ENCODE data around the gene NUPR1. TPM values are rescaled to one million over a fixed set of nuclear protein-coding genes. Genes with fewer than 3 reads are reported as not detected.
A peak's percentile ranks its signal among the peaks of the same experiment; 100 is the strongest.

NUPR1 gene
- total and polyA plus RNA-seq, 2 of the 13 experiments (the other 11 are each of a cell fraction or from before 2014, with no cell fraction given) = 18.0 to 25.6 TPM

DNA sequence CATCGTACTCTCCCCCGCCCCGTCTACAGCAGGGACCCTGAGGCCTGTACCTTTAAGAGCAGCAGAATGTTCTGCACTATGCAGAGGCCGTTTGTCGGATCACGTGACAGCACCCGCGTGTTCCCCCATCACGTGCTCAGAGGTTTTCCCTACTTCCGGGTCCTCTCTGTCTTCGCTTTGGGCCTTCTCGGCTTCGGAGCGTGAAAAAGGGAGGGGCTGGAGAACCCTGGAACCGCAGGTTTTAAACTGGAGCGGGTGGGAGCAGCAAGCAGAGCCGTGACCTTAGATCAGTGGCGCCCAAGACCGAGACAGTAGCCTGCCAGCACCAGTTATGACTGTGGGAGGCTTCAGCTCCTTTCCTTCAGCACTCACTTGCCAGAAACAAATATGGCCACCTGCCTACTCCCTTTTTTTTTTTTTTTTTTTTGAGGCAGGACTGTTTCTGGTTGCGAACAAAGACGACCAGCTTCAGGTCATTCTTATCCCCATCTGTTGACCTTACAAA, 46.8 kb downstream of the NUPR1 start, which contains the start of gene CLN3 (continued):
- TF ChIP-seq KDM3A (CRISPR knock-in tag; IDR thresholded peaks at IDR 0.05; ENCODE audit: low read depth) (peak; percentile 75; the same call in 1 of the 2 replicates), BRD4 (CRISPR knock-in tag; IDR thresholded peaks at IDR 0.05) (no peak; the same call in 1 of the 2 replicates), CC2D1A (CRISPR knock-in tag; IDR thresholded peaks at IDR 0.05) (peak; percentile 63; the same call in 1 of the 2 replicates), EZH2 (conservative IDR thresholded peaks at IDR 0.05; ENCODE audit: low read depth, low read length) (no peak), TOE1 (CRISPR knock-in tag; IDR thresholded peaks at IDR 0.05) (no peak), FOXM1 (CRISPR knock-in tag; IDR thresholded peaks at IDR 0.05) (no peak), U2AF2 (IDR thresholded peaks at IDR 0.05; ENCODE audit: low read depth, low read length) (peak; percentile 88), HIVEP1 (CRISPR knock-in tag; IDR thresholded peaks at IDR 0.05) (peak; percentile 68; the same call in 1 of the 2 replicates), ZNF598 (CRISPR knock-in tag; IDR thresholded peaks at IDR 0.05; ENCODE audit: borderline replicate concordance) (peak; percentile 85; the same call in 1 of the 2 replicates), ZNF761 (CRISPR knock-in tag; conservative IDR thresholded peaks at IDR 0.05) (no peak; the same call in 1 of the 2 replicates), MEF2D (CRISPR knock-in tag; IDR thresholded peaks at IDR 0.05) (peak; percentile 66; the same call in 1 of the 2 replicates), DNMT1 (CRISPR knock-in tag; IDR thresholded peaks at IDR 0.05) (no peak), NFE2L1 (CRISPR knock-in tag; IDR thresholded peaks at IDR 0.05; ENCODE audit: borderline replicate concordance) (no peak)
- TF ChIP-seq, protein P1, sequence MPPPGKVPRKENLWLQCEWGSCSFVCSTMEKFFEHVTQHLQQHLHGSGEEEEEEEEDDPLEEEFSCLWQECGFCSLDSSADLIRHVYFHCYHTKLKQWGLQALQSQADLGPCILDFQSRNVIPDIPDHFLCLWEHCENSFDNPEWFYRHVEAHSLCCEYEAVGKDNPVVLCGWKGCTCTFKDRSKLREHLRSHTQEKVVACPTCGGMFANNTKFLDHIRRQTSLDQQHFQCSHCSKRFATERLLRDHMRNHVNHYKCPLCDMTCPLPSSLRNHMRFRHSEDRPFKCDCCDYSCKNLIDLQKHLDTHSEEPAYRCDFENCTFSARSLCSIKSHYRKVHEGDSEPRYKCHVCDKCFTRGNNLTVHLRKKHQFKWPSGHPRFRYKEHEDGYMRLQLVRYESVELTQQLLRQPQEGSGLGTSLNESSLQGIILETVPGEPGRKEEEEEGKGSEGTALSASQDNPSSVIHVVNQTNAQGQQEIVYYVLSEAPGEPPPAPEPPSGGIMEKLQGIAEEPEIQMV (CRISPR knock-in tag; IDR thresholded peaks at IDR 0.05; ENCODE audit: low read depth) = 0 out of 2 replicates have a peak, but pooled peaks have one; percentile 63
- TF ChIP-seq, protein P2, sequence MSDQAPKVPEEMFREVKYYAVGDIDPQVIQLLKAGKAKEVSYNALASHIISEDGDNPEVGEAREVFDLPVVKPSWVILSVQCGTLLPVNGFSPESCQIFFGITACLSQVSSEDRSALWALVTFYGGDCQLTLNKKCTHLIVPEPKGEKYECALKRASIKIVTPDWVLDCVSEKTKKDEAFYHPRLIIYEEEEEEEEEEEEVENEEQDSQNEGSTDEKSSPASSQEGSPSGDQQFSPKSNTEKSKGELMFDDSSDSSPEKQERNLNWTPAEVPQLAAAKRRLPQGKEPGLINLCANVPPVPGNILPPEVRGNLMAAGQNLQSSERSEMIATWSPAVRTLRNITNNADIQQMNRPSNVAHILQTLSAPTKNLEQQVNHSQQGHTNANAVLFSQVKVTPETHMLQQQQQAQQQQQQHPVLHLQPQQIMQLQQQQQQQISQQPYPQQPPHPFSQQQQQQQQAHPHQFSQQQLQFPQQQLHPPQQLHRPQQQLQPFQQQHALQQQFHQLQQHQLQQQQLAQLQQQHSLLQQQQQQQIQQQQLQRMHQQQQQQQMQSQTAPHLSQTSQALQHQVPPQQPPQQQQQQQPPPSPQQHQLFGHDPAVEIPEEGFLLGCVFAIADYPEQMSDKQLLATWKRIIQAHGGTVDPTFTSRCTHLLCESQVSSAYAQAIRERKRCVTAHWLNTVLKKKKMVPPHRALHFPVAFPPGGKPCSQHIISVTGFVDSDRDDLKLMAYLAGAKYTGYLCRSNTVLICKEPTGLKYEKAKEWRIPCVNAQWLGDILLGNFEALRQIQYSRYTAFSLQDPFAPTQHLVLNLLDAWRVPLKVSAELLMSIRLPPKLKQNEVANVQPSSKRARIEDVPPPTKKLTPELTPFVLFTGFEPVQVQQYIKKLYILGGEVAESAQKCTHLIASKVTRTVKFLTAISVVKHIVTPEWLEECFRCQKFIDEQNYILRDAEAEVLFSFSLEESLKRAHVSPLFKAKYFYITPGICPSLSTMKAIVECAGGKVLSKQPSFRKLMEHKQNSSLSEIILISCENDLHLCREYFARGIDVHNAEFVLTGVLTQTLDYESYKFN (CRISPR knock-in tag; conservative IDR thresholded peaks at IDR 0.05) = peak; percentile 60
- TF ChIP-seq, protein P3, sequence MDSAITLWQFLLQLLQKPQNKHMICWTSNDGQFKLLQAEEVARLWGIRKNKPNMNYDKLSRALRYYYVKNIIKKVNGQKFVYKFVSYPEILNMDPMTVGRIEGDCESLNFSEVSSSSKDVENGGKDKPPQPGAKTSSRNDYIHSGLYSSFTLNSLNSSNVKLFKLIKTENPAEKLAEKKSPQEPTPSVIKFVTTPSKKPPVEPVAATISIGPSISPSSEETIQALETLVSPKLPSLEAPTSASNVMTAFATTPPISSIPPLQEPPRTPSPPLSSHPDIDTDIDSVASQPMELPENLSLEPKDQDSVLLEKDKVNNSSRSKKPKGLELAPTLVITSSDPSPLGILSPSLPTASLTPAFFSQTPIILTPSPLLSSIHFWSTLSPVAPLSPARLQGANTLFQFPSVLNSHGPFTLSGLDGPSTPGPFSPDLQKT (CRISPR knock-in tag; IDR thresholded peaks at IDR 0.05; ENCODE audit: borderline replicate concordance) = no peak
- TF ChIP-seq, protein P4, sequence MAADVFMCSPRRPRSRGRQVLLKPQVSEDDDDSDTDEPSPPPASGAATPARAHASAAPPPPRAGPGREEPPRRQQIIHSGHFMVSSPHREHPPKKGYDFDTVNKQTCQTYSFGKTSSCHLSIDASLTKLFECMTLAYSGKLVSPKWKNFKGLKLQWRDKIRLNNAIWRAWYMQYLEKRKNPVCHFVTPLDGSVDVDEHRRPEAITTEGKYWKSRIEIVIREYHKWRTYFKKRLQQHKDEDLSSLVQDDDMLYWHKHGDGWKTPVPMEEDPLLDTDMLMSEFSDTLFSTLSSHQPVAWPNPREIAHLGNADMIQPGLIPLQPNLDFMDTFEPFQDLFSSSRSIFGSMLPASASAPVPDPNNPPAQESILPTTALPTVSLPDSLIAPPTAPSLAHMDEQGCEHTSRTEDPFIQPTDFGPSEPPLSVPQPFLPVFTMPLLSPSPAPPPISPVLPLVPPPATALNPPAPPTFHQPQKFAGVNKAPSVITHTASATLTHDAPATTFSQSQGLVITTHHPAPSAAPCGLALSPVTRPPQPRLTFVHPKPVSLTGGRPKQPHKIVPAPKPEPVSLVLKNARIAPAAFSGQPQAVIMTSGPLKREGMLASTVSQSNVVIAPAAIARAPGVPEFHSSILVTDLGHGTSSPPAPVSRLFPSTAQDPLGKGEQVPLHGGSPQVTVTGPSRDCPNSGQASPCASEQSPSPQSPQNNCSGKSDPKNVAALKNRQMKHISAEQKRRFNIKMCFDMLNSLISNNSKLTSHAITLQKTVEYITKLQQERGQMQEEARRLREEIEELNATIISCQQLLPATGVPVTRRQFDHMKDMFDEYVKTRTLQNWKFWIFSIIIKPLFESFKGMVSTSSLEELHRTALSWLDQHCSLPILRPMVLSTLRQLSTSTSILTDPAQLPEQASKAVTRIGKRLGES (CRISPR knock-in tag; IDR thresholded peaks at IDR 0.05; ENCODE audit: borderline replicate concordance) = no peak
- TF ChIP-seq, protein P5, sequence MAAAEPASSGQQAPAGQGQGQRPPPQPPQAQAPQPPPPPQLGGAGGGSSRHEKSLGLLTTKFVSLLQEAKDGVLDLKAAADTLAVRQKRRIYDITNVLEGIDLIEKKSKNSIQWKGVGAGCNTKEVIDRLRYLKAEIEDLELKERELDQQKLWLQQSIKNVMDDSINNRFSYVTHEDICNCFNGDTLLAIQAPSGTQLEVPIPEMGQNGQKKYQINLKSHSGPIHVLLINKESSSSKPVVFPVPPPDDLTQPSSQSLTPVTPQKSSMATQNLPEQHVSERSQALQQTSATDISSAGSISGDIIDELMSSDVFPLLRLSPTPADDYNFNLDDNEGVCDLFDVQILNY (CRISPR knock-in tag; conservative IDR thresholded peaks at IDR 0.05) = no peak
